NCI-H2196 (cell line): ENCODE data around the gene JAKMIP2.
A peak's percentile ranks its signal among the peaks of the same experiment; 100 is the strongest.
"Not testable (repeated sequence)": the region's sequence is repeated elsewhere in the genome, so short reads cannot be mapped to it uniquely, and the experiment has no call there.

Experiments
- DNase-seq: peaks from one replicate; lab custom pipeline; 2025; ENCODE audit not compliant: unreplicated experiment; lab: John Stamatoyannopoulos, UW

The JAKMIP2 gene

DNA sequence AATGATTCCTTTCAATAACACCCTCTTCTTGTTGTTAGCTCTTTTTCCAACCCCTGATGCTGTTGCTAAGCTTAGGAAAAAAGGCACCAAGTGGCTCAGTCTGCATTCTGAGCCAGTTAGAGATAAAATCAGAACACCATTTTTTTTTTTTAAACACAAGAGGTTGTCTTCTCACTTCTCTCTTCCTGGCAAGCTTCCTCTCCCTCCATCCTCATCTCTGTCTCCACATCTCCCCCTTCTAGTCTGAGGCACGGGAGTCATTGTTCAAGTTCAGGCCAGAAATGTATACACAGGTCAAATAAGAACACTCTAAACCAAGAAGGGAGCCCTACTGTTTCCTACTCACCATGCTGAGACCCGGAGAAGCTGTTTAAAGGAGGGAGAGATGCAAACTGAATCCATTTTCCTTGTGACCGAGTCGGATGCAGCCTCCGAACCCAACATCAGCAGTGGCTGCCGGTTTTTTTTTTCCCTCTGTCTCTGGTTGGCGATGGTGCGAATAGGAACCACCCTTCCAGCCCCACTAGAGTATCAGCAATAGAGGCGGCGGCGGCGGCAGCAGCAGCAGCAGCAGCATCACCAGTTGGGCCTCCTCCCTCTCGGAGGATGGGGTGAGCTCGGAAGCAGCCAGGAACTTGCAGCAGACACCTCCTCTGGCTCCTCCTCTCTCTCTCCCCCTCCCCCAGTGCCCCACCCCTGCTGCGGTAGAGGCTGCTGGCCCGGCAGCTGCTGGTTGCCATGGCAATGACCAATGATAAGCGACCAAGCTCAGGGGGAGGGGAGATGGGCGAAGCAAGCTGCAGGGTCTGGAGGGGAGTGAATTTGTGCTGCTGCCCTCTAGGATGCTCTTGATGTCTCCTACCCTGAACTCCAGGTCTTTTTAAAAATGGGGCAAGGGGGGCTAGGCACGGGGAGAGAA, at the start of gene JAKMIP2:
Gene JAKMIP2 (minus strand): TSS at position 619 of the 919 bp plus-strand sequence. CDS start 110,922 bp downstream, outside the sequence.
- DNase-seq, result peak; percentile 95

- no peak for DNase-seq
Observed at GRCh38 chr5:147831465-147831864, 48.9 kb upstream of the JAKMIP2 start, which contains the start of gene SPINK1. TSS of gene SPINK1 (minus strand) at chr5:147831671. CDS start at chr5:147831577, 94 bp downstream.

DNA sequence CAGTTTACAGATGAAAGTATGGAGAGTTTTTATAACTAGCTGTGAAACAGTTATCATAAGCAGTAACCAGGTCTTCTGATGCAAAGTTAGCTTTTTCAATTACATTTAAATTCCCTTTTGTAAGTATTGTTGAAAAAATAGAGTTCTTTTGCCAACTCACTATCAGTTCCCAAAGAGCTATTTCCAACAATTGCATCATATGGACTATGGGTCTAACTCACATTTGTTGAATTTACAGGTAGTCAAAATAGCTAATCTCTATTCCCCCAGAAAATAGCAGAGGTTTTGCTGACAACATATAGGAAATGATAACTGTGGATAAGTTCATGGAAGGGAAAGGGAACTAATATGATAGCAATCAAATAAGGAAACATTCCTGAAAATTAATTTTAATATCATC, 47.5 kb upstream of the JAKMIP2 start:
- DNase-seq, result no peak

- DNase-seq, result not testable (repeated sequence)
Observed at GRCh38 chr5:147827017-147827416, 44.5 kb upstream of the JAKMIP2 start.

- DNase-seq, result no peak
Observed at GRCh38 chr5:147826361-147826760, 43.8 kb upstream of the JAKMIP2 start.

DNA sequence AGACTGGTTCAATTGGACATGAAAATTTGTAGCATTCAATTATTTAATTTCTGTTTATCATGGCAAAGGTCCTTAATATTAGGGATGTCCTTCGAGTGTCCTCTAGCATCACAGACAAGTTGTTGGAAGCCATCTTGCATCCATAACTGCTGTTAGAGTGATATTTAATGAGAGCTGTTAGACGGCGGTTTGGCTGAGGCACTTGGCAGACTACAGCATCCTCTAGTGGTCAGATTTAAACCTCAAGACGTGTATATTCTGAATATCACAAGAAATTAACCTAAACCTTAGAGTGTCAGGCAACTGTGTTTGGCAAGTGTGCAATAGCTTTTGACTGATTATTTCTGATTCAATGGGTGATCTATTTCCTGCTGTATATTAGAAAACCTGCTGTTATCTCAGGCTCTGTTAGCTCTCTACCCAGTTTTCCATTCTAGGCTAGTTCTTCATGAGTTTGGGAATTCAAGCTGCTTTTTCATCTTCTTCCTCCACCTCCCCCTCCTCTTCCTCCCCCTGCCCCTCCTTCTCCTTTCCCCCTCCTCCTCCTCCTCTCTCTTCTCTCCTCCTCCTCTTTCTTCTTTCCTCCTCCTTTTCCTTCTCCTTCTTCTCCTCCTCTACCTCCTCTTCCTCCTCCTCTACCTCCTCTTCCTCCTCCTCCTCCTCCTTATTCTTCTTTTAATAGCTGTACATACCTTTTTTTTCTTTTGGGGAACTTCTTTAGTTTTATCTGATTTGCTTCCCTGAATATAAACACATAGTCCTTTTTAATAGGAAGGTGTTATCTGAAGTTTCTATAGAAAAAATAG, 40.4 kb upstream of the JAKMIP2 start:
- DNase-seq, result peak; percentile 71

- DNase-seq, result not testable (repeated sequence)
Observed at GRCh38 chr5:147822222-147822621, 39.7 kb upstream of the JAKMIP2 start.

DNA sequence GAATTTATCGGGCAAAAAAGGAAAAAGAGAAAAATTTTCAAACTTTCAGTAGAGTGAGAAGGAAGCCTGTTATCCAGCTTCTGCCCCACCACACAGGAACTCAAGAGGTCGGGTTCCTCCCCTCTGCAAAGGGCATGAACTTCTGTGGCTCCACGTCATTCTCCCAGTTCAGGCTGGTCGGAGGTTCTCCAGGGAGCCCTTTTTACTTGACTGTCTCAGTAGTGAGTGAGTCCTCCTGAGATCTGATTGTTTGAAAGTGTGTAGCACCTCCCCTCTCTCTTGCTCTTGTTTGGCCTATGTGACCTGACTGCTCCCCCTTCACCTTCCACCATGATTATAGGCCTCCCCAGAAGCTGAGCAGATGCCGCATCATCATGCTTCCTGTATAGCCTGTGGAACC, 39.2 kb upstream of the JAKMIP2 start:
- no peak for DNase-seq

- no peak for DNase-seq
Observed at GRCh38 chr5:147819261-147819770, 36.8 kb upstream of the JAKMIP2 start.

DNA sequence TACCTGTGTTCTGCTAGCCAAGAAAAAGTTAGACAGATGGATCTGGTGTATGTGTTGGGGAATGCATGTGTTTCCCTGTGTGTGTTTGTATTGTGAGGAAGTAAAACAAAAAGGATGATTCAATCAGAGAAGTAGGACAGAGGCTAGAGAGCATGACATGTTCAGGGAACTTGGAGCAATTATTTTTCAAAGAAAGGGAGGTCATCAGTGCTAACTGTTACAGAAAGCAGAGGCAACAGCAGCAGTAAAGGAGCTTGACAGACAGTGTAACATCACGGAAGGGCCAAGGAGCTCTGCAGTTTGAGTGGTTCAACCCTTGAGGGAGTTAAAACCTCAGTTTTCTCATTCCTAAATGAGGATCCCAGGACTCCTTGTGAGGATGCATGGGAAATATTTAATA, 35.8 kb upstream of the JAKMIP2 start:
- no peak for DNase-seq

- no peak for DNase-seq
Observed at GRCh38 chr5:147813696-147814095, 31.2 kb upstream of the JAKMIP2 start.

DNA sequence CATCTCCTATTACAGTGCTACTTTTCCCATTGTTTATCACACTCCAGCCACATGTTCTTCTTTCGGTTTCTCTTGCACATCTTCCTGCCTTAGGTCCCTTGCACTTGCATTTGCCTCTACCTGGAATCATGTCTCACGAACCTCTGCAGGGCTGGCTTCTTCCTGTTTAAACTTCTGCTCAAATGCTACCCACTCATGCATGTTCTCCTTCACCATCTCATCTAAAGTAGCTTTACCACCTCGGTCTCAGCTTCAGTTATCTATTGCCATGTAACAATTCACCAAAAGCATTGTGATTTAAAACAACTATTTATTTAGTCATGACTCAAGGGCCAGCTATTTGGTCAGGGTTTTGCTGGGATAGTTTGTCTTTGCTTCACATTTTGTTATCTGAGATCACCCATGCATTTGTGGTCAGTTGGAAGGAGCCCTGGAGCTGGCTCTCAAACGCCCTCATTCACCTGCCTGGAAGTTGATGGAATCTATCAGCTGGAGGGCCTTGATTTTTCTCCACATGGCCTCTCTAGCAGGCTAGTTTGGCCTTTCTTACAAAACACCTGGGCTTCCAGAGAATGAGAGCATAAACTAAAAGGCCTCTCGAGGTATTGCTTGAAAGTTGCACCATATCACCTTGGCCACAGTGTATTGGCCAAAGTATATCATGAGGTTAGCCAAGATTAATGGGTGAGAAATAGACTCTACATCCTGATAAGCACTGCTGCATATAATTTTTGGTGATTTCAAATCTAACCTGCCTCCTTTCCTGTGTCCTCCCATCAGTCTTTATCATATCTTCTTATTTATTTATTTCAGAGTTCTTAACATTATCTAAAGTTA, 27.5 kb upstream of the JAKMIP2 start:
- DNase-seq, result no peak

DNA sequence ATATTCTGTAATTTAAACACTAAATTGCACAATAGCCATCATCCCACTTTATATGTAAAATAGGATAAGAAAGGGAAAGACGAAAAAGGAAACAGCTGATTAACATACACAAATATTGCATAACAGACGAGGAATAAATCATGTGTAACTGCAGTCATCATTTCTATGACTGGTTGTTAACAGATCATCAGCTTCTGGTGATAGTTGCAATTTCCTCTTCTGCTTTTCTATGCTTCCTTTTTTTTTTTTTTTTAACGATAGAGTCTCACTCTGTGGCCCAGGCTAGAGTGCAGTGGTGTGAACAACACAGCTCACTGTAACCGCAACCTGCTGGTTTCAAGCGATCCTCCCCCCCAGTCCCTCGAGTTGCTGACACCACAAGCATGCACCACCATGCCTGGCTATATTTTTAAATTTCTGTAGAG, 22.5 kb upstream of the JAKMIP2 start:
- DNase-seq, result no peak

DNA sequence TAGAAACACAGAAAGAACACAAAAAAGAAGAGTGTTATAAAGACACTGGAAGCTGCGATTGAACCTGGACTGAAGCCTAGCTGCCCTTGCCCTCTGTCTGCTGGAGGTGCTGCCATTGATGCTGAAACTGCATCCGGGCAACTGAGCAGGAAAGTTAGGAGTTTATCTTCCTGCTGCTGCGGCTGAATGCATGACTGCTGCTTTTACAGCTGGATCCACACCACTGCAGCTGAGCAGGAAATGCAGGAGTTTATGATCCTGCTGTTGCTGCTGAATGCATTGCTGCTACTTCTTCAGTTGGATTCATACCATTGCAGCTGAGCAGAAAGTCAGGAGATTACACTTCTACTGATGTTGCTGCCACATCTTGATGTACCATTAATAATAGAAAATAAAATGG, 21.8 kb upstream of the JAKMIP2 start:
- no peak for DNase-seq

- DNase-seq, result no peak
Observed at GRCh38 chr5:147803926-147804325, 21.4 kb upstream of the JAKMIP2 start.

GRCh38 chr5:147803161-147803560, 20.6 kb upstream of the JAKMIP2 start:
- not testable (repeated sequence) for DNase-seq

DNA sequence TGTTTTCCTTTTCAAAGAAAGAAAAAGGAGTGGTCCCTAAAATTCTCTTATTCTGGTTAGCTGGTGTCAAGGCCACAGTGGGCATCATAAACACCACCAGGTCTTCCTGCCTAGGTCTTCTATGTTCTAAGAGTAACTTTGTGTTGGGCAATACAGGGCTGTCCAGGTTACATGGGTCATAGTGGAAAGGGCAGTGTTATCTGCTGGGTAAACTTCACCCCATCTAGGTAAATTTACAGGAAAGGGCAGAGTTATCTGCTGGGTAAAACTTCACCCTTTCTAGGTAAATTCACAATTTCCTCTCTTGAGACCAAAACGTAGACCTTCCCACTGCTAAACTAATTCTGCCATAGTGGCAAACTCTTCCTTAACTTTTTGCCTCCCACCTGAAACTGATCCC, 18.9 kb upstream of the JAKMIP2 start:
- DNase-seq, result no peak

- DNase-seq, result no peak
Observed at GRCh38 chr5:147800491-147800890, 18.0 kb upstream of the JAKMIP2 start.

GRCh38 chr5:147796556-147797308, 14.2 kb upstream of the JAKMIP2 start:
- DNase-seq, result no peak

DNA sequence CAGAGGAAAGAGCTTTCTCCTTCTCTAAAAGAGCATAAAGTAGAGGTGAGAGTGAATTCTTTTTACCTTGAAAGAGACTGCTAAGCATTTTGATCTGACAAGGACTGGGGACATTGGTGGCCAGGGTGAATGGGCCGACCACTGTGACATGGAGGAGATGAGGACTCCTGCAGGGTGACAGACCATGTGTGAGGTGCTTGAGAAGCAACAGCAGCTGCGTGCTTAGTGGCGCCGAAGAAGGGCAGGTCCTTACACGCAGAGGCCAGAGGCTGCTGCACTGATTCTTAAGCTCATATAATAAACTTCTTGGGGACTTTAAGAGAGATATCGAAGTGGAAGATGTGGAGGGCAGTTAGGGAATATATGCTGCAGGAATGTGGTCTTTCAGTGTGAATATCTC, 8.7 kb upstream of the JAKMIP2 start:
- no peak for DNase-seq
